GM23338 (cell line): ENCODE data around the gene ASB9. TPM values are rescaled to one million over a fixed set of nuclear protein-coding genes. Genes with fewer than 3 reads are reported as not detected.

Experiments used
- ATAC-seq: fragments of 200-7000 bp; cut with Tn5 transposase; 3 replicates; pipeline ENCODE4 v1.9.1; 2020
- DNase-seq: peaks from one replicate; pipeline ENCODE4 v3.0.0-alpha.2; 2015; ENCODE audit warnings: low spot score
- H2AFZ ChIP-seq: fragments of 200-600 bp; sonication (generic); 2 replicates; pipeline ENCODE4 v1.8.0; 2016; ENCODE audit warnings: antibody characterized with exemption, mild to moderate bottlenecking, moderate library complexity
- H3F3A ChIP-seq: fragments of 200-600 bp; sonication (generic); replicated peaks from 2 replicates; pipeline ENCODE4 v1.8.0; 2017; ENCODE audit warnings: antibody characterized with exemption, mixed run types, low read depth
- H3K27ac ChIP-seq: fragments of 200-600 bp; sonication (generic); 2 replicates; pipeline ENCODE4 v1.6.1; 2016; ENCODE audit warnings: low read depth
- H3K27me3 ChIP-seq: fragments of 200-600 bp; sonication (generic); 2 replicates; pipeline ENCODE4 v1.8.0; 2016; ENCODE audit warnings: mild to moderate bottlenecking, mixed run types, moderate library complexity; ENCODE audit not compliant: insufficient read depth
- H3K36me3 ChIP-seq: fragments of 200-600 bp; sonication (generic); 2 replicates; pipeline ENCODE4 v1.8.0; 2016; ENCODE audit warnings: mild to moderate bottlenecking; ENCODE audit not compliant: insufficient read depth
- H3K4me1 ChIP-seq: fragments of 200-600 bp; sonication (generic); 2 replicates; pipeline ENCODE4 v1.8.0; 2016; ENCODE audit warnings: mild to moderate bottlenecking, moderate library complexity; ENCODE audit not compliant: insufficient read depth
- H3K4me2 ChIP-seq: fragments of 200-600 bp; sonication (generic); 2 replicates; pipeline ENCODE4 v1.7.1; 2017; ENCODE audit warnings: mixed run types
- H3K4me3 ChIP-seq: fragments of 200-600 bp; sonication (generic); 2 replicates; pipeline ENCODE4 v1.6.1; 2016; ENCODE audit warnings: mixed run types
- H3K79me2 ChIP-seq: fragments of 200-600 bp; sonication (generic); replicated peaks from 2 replicates; pipeline ENCODE4 v1.8.0; 2017; ENCODE audit warnings: mild to moderate bottlenecking; ENCODE audit not compliant: insufficient read depth
- H3K9me2 ChIP-seq: fragments of 200-600 bp; sonication (generic); 2 replicates; pipeline ENCODE4 v1.8.0; 2017; ENCODE audit not compliant: insufficient read depth
- H4K20me1 ChIP-seq: fragments of 200-600 bp; sonication (generic); replicated peaks from 2 replicates; pipeline ENCODE4 v1.8.0; 2017; ENCODE audit warnings: mild to moderate bottlenecking; ENCODE audit not compliant: insufficient read depth
- H3K27ac Mint-ChIP-seq: 2 replicates; pipeline ENCODE4 v1.8.0; 2020; ENCODE audit warnings: inconsistent platforms, mild to moderate bottlenecking, moderate library complexity, mixed read lengths
- H3K27me3 Mint-ChIP-seq: 3 replicates; pipeline ENCODE4 v1.8.0; 2022; ENCODE audit warnings: low read depth, mild to moderate bottlenecking, moderate library complexity, mixed read lengths, inconsistent platforms; ENCODE audit not compliant: insufficient read depth, poor library complexity
- H3K36me3 Mint-ChIP-seq: 3 replicates; pipeline ENCODE4 v1.8.0; 2021; ENCODE audit warnings: low read depth, mild to moderate bottlenecking, inconsistent platforms, moderate library complexity, mixed read lengths
- H3K4me1 Mint-ChIP-seq: 3 replicates; pipeline ENCODE4 v1.8.0; 2020; ENCODE audit warnings: mild to moderate bottlenecking, inconsistent platforms, mixed read lengths
- H3K4me3 Mint-ChIP-seq: 3 replicates; pipeline ENCODE4 v1.8.0; 2021; ENCODE audit warnings: moderate library complexity, mild to moderate bottlenecking, inconsistent platforms, mixed read lengths
- H3K9me3 Mint-ChIP-seq: 3 replicates; pipeline ENCODE4 v1.8.0; 2020; ENCODE audit warnings: moderate library complexity, mild to moderate bottlenecking, inconsistent platforms, mixed read lengths
- ETS1 ChIP-seq: IDR thresholded peaks from 2 replicates; pipeline ENCODE4 v1.6.1; 2016; ENCODE audit warnings: antibody characterized with exemption
- EZH2 ChIP-seq: fragments of 200-600 bp; sonication (generic); IDR thresholded peaks from one replicate; pipeline ENCODE4 v1.8.0; 2017; ENCODE audit warnings: antibody characterized with exemption, mild to moderate bottlenecking, low read depth; ENCODE audit not compliant: unreplicated experiment
- NANOG ChIP-seq: IDR thresholded peaks from 2 replicates; pipeline ENCODE4 v1.6.1; 2016; ENCODE audit warnings: antibody characterized with exemption, borderline replicate concordance
- POLR2AphosphoS5 ChIP-seq: IDR thresholded peaks from 2 replicates; pipeline ENCODE4 v1.6.1; 2016; ENCODE audit warnings: antibody characterized with exemption, low read depth
- ZNF114 ChIP-seq: fragments of 250-450 bp; sonication (Bioruptor Pico); IDR thresholded peaks from 2 replicates; pipeline ENCODE4 v1.5.0; 2020; ENCODE audit warnings: mild to moderate bottlenecking, moderate library complexity
- polyA plus RNA-seq: library from polyadenylated mRNA; unstranded; fragments of >200 nt; fragmentation: Nextera tagmentation; extraction: Ambion mirVana; gene quantifications from 2 replicates; pipeline ENCODE4 v1.2.1, GENCODE V29; 2016
- total RNA-seq: library from RNA; depleted of rRNA; stranded (reverse); fragments of >200 nt; shearing (Covaris generic); gene quantifications from 2 replicates; pipeline ENCODE4 v1.2.3, GENCODE V29; 2014
- TF ChIP-seq, protein P1 (sequence below): IDR thresholded peaks from one replicate; pipeline ENCODE4 v1.6.1; 2018; ENCODE audit warnings: antibody characterized with exemption; ENCODE audit not compliant: unreplicated experiment
- TF ChIP-seq, protein P2 (sequence below): fragments of 250-450 bp; sonication (Bioruptor Pico); IDR thresholded peaks from 2 replicates; pipeline ENCODE4 v1.5.0; 2020; ENCODE audit warnings: mild to moderate bottlenecking, moderate library complexity
- TF ChIP-seq, protein P3 (sequence below), 2 experiments: fragments of 200-600 bp in 1 of 2; sonication (generic) in 1 of 2; conservative IDR thresholded peaks; 2 replicates each; pipeline versions ENCODE4 v1.5.1 to v1.6.1; 2016 to 2017; ENCODE audit warnings: antibody characterized with exemption in 2 of 2, low read depth in 2 of 2, mild to moderate bottlenecking in 2 of 2, moderate library complexity in 1 of 2

The ASB9 gene
- total and polyA plus RNA-seq, 2 experiments from 2014 or later = 0.37 to 0.42 TPM

DNA sequence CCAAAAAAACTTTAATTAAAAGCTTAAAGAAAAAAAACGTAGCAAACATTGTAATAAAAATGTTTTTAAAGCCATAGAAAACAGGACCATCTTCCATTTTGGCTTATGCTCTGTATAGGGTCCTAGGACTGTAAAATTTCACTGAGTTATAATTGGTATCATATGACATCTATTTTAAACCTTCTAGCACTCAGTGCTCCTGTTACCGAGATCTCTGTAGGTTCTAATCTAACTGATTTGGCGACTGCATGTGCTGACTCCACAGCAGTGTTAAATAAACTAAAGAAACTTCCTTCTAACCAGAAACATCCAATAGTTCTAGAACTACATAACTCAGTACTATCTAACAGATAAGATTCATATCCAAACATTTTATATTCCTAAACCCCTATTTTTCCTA, 45.6 kb upstream of the ASB9 start, which contains the start of gene ASB11:
Gene ASB11 (minus strand): TSS at position 132 of the 400 bp plus-strand sequence. CDS start 35 bp downstream, at position 97.
- Histone ChIP-seq H4K20me1 (no peaks in the 10 kb centered on the region), H3K27me3 (no peaks in the 10 kb centered on the region), H3K9me2 (no peaks in the 10 kb centered on the region), H3K4me2 (no peak within 1 kb of the TSS), H3K4me1 (no peaks in the 10 kb centered on the region), H3K79me2 (no peaks in the 10 kb centered on the region), H3K36me3 (no peaks in the 10 kb centered on the region), H2AFZ (no peak within 1 kb of the TSS), H3K4me3 (no peak within 1 kb of the TSS), H3F3A (no peaks in the 10 kb centered on the region), H3K27ac (no peak within 1 kb of the TSS)
- Mint-ChIP-seq H3K27ac (no peak within 1 kb of the TSS), H3K27me3 (no peaks in the 10 kb centered on the region), H3K9me3 (no peaks in the 10 kb centered on the region), H3K36me3 (peaks cover 4% of the 10 kb centered on the region; the same call in 1 of the 3 replicates), H3K4me1 (no peaks in the 10 kb centered on the region), H3K4me3 (no peak within 1 kb of the TSS)
- no peak for ATAC-seq
- DNase-seq = no peak
- no peak for TF ChIP-seq EZH2
- TF ChIP-seq, protein P1, sequence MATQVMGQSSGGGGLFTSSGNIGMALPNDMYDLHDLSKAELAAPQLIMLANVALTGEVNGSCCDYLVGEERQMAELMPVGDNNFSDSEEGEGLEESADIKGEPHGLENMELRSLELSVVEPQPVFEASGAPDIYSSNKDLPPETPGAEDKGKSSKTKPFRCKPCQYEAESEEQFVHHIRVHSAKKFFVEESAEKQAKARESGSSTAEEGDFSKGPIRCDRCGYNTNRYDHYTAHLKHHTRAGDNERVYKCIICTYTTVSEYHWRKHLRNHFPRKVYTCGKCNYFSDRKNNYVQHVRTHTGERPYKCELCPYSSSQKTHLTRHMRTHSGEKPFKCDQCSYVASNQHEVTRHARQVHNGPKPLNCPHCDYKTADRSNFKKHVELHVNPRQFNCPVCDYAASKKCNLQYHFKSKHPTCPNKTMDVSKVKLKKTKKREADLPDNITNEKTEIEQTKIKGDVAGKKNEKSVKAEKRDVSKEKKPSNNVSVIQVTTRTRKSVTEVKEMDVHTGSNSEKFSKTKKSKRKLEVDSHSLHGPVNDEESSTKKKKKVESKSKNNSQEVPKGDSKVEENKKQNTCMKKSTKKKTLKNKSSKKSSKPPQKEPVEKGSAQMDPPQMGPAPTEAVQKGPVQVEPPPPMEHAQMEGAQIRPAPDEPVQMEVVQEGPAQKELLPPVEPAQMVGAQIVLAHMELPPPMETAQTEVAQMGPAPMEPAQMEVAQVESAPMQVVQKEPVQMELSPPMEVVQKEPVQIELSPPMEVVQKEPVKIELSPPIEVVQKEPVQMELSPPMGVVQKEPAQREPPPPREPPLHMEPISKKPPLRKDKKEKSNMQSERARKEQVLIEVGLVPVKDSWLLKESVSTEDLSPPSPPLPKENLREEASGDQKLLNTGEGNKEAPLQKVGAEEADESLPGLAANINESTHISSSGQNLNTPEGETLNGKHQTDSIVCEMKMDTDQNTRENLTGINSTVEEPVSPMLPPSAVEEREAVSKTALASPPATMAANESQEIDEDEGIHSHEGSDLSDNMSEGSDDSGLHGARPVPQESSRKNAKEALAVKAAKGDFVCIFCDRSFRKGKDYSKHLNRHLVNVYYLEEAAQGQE = no peak
- TF ChIP-seq, protein P2, sequence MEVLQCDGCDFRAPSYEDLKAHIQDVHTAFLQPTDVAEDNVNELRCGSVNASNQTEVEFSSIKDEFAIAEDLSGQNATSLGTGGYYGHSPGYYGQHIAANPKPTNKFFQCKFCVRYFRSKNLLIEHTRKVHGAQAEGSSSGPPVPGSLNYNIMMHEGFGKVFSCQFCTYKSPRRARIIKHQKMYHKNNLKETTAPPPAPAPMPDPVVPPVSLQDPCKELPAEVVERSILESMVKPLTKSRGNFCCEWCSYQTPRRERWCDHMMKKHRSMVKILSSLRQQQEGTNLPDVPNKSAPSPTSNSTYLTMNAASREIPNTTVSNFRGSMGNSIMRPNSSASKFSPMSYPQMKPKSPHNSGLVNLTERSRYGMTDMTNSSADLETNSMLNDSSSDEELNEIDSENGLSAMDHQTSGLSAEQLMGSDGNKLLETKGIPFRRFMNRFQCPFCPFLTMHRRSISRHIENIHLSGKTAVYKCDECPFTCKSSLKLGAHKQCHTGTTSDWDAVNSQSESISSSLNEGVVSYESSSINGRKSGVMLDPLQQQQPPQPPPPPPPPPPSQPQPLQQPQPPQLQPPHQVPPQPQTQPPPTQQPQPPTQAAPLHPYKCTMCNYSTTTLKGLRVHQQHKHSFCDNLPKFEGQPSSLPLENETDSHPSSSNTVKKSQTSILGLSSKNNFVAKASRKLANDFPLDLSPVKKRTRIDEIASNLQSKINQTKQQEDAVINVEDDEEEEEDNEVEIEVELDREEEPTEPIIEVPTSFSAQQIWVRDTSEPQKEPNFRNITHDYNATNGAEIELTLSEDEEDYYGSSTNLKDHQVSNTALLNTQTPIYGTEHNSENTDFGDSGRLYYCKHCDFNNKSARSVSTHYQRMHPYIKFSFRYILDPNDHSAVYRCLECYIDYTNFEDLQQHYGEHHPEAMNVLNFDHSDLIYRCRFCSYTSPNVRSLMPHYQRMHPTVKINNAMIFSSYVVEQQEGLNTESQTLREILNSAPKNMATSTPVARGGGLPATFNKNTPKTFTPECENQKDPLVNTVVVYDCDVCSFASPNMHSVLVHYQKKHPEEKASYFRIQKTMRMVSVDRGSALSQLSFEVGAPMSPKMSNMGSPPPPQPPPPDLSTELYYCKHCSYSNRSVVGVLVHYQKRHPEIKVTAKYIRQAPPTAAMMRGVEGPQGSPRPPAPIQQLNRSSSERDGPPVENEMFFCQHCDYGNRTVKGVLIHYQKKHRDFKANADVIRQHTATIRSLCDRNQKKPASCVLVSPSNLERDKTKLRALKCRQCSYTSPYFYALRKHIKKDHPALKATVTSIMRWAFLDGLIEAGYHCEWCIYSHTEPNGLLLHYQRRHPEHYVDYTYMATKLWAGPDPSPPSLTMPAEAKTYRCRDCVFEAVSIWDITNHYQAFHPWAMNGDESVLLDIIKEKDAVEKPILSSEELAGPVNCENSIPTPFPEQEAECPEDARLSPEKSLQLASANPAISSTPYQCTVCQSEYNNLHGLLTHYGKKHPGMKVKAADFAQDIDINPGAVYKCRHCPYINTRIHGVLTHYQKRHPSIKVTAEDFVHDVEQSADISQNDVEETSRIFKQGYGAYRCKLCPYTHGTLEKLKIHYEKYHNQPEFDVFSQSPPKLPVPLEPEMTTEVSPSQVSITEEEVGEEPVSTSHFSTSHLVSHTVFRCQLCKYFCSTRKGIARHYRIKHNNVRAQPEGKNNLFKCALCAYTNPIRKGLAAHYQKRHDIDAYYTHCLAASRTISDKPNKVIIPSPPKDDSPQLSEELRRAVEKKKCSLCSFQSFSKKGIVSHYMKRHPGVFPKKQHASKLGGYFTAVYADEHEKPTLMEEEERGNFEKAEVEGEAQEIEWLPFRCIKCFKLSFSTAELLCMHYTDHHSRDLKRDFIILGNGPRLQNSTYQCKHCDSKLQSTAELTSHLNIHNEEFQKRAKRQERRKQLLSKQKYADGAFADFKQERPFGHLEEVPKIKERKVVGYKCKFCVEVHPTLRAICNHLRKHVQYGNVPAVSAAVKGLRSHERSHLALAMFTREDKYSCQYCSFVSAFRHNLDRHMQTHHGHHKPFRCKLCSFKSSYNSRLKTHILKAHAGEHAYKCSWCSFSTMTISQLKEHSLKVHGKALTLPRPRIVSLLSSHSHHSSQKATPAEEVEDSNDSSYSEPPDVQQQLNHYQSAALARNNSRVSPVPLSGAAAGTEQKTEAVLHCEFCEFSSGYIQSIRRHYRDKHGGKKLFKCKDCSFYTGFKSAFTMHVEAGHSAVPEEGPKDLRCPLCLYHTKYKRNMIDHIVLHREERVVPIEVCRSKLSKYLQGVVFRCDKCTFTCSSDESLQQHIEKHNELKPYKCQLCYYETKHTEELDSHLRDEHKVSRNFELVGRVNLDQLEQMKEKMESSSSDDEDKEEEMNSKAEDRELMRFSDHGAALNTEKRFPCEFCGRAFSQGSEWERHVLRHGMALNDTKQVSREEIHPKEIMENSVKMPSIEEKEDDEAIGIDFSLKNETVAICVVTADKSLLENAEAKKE (CRISPR knock-in tag) = no peak
- TF ChIP-seq, protein P3, sequence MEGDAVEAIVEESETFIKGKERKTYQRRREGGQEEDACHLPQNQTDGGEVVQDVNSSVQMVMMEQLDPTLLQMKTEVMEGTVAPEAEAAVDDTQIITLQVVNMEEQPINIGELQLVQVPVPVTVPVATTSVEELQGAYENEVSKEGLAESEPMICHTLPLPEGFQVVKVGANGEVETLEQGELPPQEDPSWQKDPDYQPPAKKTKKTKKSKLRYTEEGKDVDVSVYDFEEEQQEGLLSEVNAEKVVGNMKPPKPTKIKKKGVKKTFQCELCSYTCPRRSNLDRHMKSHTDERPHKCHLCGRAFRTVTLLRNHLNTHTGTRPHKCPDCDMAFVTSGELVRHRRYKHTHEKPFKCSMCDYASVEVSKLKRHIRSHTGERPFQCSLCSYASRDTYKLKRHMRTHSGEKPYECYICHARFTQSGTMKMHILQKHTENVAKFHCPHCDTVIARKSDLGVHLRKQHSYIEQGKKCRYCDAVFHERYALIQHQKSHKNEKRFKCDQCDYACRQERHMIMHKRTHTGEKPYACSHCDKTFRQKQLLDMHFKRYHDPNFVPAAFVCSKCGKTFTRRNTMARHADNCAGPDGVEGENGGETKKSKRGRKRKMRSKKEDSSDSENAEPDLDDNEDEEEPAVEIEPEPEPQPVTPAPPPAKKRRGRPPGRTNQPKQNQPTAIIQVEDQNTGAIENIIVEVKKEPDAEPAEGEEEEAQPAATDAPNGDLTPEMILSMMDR (conservative IDR thresholded peaks at IDR 0.05; ENCODE audit: low read depth in 2 of 2) = no peak
- no peak for TF ChIP-seq ZNF114 (CRISPR knock-in tag)
- no peak for TF ChIP-seq NANOG
- TF ChIP-seq POLR2AphosphoS5 = no peak
- no peak for TF ChIP-seq ETS1
